ENCODE data around the gene SLF2. TPM values are rescaled to one million over a fixed set of nuclear protein-coding genes. Genes with fewer than 3 reads are reported as not detected.

SLF2 gene
- total RNA-seq, 1 donor from 2014 or later, result 46.1 TPM

DNA sequence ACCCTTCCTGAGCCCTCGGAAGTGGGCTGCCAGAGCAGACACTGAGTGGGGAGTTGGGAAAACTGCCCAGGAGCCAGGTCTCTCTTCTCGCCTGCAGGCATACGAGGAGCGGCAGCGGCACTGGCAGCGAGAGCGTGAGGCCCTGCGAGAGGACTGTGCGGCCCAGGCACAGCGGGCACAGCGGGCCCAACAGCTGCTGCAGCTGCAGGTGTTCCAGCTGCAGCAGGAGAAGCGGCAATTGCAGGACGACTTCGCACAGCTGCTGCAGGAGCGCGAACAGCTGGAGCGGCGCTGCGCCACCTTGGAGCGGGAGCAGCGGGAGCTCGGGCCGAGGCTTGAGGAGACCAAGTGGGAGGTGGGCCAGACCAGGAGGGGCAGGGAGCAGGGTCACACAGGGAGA lies 92.6 kb downstream of the SLF2 start:
- no peak overlapping the region for H3K4me3 Mint-ChIP-seq
- no peak for DNase-seq (ENCODE audit: extremely low spot score, unreplicated experiment)
- no peaks in the 10 kb centered on the region for H3K36me3 Mint-ChIP-seq
- H3K27ac Mint-ChIP-seq, result no peak overlapping the region
- no peaks in the 10 kb centered on the region for H3K27me3 Mint-ChIP-seq
- no peaks in the 10 kb centered on the region for H3K9me3 Mint-ChIP-seq
- H3K4me1 Mint-ChIP-seq (ENCODE audit: unreplicated experiment), result peaks cover 6% of the 10 kb centered on the region
- TF ChIP-seq, protein P1, sequence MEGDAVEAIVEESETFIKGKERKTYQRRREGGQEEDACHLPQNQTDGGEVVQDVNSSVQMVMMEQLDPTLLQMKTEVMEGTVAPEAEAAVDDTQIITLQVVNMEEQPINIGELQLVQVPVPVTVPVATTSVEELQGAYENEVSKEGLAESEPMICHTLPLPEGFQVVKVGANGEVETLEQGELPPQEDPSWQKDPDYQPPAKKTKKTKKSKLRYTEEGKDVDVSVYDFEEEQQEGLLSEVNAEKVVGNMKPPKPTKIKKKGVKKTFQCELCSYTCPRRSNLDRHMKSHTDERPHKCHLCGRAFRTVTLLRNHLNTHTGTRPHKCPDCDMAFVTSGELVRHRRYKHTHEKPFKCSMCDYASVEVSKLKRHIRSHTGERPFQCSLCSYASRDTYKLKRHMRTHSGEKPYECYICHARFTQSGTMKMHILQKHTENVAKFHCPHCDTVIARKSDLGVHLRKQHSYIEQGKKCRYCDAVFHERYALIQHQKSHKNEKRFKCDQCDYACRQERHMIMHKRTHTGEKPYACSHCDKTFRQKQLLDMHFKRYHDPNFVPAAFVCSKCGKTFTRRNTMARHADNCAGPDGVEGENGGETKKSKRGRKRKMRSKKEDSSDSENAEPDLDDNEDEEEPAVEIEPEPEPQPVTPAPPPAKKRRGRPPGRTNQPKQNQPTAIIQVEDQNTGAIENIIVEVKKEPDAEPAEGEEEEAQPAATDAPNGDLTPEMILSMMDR (conservative IDR thresholded peaks at IDR 0.05), result no peak

DNA sequence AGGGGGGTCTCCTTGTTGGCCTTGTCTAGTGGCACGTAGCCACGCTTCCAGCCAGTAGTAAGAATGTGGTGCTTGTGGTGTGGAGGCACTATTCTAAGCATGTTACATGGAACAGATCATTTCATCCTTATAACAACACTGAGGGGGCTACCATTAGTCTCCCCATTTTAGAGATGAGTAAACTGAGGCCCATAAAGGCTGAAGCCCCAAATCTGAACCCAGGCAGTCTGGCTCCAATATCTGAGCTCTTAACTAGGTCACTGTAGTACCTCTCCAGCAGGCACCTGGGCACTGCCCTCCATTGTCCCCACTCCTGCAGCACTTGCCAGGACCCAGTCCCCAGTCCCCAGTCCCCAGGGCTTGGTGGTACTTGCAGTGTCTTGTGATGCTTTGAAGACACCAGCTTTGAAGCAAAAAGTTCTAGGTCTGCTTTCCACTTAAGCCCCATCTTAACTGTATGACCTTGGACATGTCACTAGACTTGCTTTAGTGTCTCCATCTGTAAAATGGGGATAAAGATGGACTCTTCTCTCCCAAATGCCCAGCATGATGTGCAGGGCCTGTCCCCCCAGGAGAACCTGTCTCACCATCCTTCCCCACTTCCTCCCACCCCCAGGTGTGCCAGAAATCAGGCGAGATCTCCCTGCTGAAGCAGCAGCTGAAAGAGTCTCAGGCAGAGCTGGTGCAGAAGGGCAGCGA lies 93.3 kb downstream of the SLF2 start:
- no peak overlapping the region for H3K4me3 Mint-ChIP-seq
- no peak for DNase-seq (ENCODE audit: extremely low spot score, unreplicated experiment)
- no peak overlapping the region for H3K27ac Mint-ChIP-seq
- H3K9me3 Mint-ChIP-seq, result no peaks in the 10 kb centered on the region
- H3K27me3 Mint-ChIP-seq, result no peaks in the 10 kb centered on the region
- H3K36me3 Mint-ChIP-seq, result no peaks in the 10 kb centered on the region
- TF ChIP-seq, protein P1 (conservative IDR thresholded peaks at IDR 0.05), result no peak
- H3K4me1 Mint-ChIP-seq (ENCODE audit: unreplicated experiment), result peaks cover 3% of the 10 kb centered on the region

DNA sequence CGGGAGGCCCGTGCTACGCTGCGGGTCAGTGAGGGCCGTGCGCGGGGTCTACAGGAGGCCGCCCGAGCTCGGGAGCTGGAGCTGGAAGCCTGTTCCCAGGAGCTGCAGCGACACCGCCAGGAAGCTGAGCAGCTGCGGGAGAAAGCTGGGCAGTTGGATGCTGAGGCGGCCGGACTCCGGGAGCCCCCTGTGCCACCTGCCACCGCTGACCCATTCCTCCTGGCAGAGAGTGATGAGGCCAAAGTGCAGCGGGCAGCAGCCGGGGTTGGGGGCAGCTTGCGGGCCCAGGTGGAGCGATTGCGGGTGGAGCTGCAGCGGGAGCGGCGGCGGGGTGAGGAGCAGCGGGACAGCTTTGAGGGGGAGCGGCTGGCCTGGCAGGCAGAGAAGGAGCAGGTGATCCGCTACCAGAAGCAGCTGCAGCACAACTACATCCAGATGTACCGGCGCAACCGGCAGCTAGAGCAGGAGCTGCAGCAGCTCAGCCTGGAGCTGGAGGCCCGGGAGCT lies 93.9 kb downstream of the SLF2 start:
- Mint-ChIP-seq H3K9me3 (no peaks in the 10 kb centered on the region), H3K27me3 (no peaks in the 10 kb centered on the region), H3K4me1 (ENCODE audit: unreplicated experiment) (no peaks in the 10 kb centered on the region)

DNA sequence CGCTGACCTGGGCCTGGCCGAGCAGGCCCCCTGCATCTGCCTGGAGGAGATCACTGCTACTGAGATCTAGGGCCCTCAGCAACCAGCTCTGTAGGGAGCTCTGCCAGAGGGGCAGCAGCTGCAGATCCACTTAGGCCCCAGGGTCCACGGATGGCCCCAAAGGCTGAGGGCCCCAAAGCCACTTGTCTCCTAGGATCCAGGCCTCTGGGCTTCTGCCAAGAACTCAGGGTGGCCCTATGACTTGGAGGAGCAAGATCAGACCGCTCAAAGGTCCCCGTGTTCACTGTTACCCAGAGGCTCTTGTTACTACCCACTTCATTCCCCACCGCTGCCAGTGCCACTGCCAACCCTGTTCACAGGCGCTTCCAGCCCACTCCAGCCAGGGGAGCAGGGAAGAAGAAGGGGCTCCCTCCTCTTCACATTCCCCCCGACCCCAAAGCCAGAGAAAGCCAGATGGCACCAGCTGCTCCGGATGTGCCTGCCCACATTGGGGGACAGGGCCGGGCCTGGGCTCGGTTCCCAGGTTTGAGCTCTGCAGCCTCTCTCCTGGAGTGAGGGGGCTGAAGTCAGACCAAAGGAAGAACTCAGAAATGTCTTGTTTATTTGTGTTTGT lies 94.4 kb downstream of the SLF2 start:
- DNase-seq (ENCODE audit: extremely low spot score, unreplicated experiment), result no peak
- H3K27ac Mint-ChIP-seq, result no peak overlapping the region
- no peaks in the 10 kb centered on the region for H3K27me3 Mint-ChIP-seq

More for the DNA sequence above, 93.9 kb downstream of the SLF2 start:
- no peak overlapping the region for H3K4me3 Mint-ChIP-seq
- no peaks in the 10 kb centered on the region for H3K36me3 Mint-ChIP-seq
- DNase-seq (ENCODE audit: extremely low spot score, unreplicated experiment), result no peak
- H3K27ac Mint-ChIP-seq, result no peak overlapping the region
- TF ChIP-seq, protein P1 (conservative IDR thresholded peaks at IDR 0.05), result no peak

DNA sequence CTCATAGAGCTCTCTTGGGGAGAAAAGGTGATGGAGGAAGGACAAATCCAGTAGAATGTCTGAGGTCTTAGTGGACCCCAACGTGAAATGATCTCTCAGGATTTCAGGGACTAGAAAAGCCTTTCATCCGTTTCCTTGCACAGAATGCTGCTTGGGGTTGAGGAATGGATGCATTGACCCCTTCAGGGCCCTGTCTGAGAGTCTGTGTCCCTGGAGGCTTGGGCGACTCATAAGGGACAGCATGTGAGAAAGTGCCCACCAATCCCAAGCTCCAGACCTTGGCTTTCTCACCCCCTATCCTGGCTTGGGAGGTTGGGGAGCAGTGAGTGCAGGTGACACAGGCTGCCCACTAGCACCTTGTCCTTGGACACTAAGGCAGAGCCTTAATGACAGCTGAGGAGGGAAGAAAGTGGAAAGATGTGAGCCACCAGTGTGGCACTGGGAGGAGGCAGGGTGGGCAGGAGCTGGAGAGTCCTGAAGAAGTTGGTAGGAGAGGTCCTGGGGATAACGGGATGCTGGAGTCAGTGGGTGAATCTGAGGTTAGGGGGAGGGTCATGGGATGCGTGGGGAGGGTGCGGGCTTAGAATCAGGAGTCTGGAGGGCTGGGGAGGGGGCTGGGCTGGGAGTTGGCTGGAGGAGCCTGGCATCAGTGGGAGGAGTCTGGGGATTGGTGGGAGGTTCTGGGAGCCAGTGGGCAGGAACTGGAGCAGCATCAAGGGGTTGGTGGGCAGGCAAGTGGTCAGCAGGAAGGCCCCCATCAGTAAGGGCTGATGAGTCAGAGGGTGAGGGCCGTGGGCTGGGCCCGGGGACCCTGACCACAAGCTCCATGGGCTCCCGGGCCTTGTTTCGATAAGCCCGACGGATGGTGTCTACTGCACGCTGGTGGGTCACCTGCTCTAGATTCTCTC lies 95.4 kb downstream of the SLF2 start:
- TF ChIP-seq, protein P1 (conservative IDR thresholded peaks at IDR 0.05), result no peak
- no peak overlapping the region for H3K4me3 Mint-ChIP-seq
- no peak for DNase-seq (ENCODE audit: extremely low spot score, unreplicated experiment)
- H3K27ac Mint-ChIP-seq, result no peak overlapping the region
- no peaks in the 10 kb centered on the region for H3K36me3 Mint-ChIP-seq
- peaks cover 2% of the 10 kb centered on the region for H3K27me3 Mint-ChIP-seq
- H3K4me1 Mint-ChIP-seq (ENCODE audit: unreplicated experiment), result peaks cover 7% of the 10 kb centered on the region
- no peaks in the 10 kb centered on the region for H3K9me3 Mint-ChIP-seq

More for the DNA sequence above, 94.4 kb downstream of the SLF2 start:
- Mint-ChIP-seq H3K4me1 (ENCODE audit: unreplicated experiment) (no peaks in the 10 kb centered on the region), H3K36me3 (no peaks in the 10 kb centered on the region), H3K4me3 (no peak overlapping the region), H3K9me3 (no peaks in the 10 kb centered on the region)
- TF ChIP-seq, protein P1 (conservative IDR thresholded peaks at IDR 0.05), result no peak

Data from type B pancreatic cell (in vitro differentiated cells).